VCaP (cell line): ENCODE results near the gene DNM3.
"Not testable (repeated sequence)": the region's sequence is repeated elsewhere in the genome, so short reads cannot be mapped to it uniquely, and the experiment has no call there.

ENCODE experiments used
- H3K27ac ChIP-seq: fragments of 450-650 bp; 2 replicates; pipeline ENCODE4 v1.5.1; 2017
- CTCF ChIP-seq: fragments of 450-650 bp; conservative IDR thresholded peaks from 2 replicates; pipeline ENCODE4 v1.5.1; 2017; ENCODE audit warnings: mild to moderate bottlenecking, moderate library complexity

DNM3 gene

GRCh38 chr1:172019976-172020375, 178.7 kb downstream of the DNM3 start:
- no peak for TF ChIP-seq CTCF
- no peak overlapping the region for H3K27ac ChIP-seq

DNA sequence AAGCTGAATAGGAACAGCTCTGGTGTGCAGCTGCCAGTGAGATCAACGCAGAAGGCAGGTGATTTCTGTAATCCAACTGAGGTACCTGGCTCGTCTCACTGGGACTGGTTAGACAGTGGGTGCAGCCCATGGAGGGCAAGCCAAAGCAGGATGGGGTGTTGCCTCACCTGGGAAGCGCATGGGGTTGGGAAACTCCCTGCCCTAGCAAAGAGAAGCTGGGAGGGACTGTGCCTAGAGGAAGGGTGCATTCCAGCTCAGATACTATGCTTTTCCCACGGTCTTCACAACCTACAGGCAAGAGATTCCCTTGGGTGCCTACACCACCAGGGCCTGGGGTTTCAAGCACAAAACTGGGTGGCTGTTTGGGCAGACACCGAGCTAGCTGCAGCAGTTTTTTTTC, 183.2 kb downstream of the DNM3 start:
- H3K27ac ChIP-seq = no peak overlapping the region
- no peak for TF ChIP-seq CTCF

GRCh38 chr1:172024944-172025738, 183.8 kb downstream of the DNM3 start:
- H3K27ac ChIP-seq = not testable (repeated sequence)

DNA sequence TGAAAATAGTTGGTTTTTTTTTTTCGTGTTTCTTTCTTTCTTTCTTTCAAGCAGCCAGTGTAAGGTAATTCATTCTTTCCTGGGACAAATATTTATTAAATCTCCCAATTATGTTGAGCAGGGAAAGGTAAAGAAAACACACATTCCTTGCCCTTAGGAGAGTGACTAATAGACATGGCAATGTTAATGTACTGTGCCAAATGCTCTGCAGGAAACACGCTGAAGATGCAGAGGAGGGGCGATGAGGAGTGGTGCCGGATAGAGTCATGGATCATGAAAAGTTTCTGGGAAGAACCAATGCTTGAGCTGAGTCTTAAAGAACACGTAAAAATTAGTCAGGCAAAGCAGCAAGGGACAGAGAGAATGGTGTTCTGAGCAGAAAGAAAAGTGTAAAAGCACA, 199.2 kb downstream of the DNM3 start:
- no peak overlapping the region for H3K27ac ChIP-seq
- TF ChIP-seq CTCF = no peak

DNA sequence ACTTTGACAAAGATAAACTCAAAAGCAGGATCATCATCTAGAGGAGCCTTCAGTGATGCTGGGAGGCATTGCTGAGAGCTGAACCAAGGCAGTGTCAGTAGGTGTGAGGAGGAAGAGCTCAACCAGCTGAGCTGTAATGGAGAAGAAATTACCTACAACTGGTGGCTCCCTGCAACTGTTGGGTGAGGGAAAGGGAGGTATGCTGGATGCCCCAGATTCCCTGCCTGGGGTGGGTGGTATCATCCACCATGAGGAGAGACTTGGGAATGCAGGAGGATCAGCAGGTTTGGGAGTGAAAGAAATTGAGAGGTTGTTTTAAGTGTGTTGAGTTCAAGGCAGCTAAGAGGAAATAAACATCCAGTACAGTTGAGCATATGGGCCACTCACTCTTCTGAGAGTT, 199.8 kb downstream of the DNM3 start:
- no peak overlapping the region for H3K27ac ChIP-seq
- TF ChIP-seq CTCF = no peak

GRCh38 chr1:172041742-172042141, 200.4 kb downstream of the DNM3 start:
- H3K27ac ChIP-seq = no peak overlapping the region
- TF ChIP-seq CTCF = peak; percentile 74

DNA sequence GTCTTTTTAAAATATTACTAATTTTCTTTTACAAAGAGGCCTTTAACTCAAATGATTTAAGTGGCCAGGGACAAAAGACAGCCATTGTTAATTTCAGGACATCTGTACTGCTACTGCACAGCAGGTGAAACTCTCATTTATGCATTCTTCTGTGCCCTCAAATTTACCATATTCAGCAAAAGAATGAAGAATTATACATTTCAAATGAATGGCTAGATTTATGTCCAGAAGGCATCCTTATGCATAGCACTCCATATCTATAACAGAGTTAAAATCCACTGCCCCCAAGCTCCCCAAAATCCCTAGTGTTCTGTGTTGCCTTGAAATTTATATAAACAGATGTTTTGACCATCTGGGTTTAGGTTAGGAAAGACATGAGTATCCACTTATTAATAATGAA, 202.6 kb downstream of the DNM3 start:
- no peak for TF ChIP-seq CTCF
- H3K27ac ChIP-seq = no peak overlapping the region

DNA sequence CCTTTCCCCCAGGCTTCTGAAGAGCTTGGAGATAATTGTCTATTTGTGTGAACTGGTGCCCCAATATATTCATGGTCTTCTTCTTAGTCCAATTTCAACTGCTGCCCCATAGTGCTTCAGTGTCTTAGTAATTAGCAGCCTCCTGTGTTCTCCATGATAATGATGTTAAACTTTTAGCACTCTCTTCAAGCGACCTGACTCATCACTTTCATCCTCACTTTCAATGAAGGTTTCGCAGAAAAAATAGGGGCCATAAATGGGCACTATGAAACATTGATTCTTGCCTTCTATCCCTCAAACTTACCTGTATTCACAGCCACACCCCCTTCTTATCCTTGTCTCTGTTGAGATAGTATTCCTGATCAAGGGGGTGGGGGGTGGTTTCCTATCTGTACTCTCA, 210.6 kb downstream of the DNM3 start:
- H3K27ac ChIP-seq = no peak overlapping the region
- no peak for TF ChIP-seq CTCF
